Endothelial cell of umbilical vein (primary cell): ENCODE results near the gene CLDN16. TPM values are rescaled to one million over a fixed set of nuclear protein-coding genes. Genes with fewer than 3 reads are reported as not detected.

Experiments
- BruUV-seq: library from RNA; stranded (reverse); fragments of 400-500 nt; replicated peaks from 2 replicates; lab custom pipeline; 2021; lab: Mats Ljungman, UMichigan
- CTCF ChIA-PET: fragments of 300-600, 350-600 bp; sonication (Branson Sonifier 250); formaldehyde crosslinking; loops from one replicate; lab custom pipeline; 2021; ENCODE audit warnings: antibody characterized with exemption, inconsistent platforms; lab: Charles Lee
- POLR2A ChIA-PET: fragments of 300-600, 350-600 bp; sonication (Branson Sonifier 250); formaldehyde crosslinking; loops from one replicate; lab custom pipeline; 2021; ENCODE audit warnings: antibody characterized with exemption, inconsistent platforms; lab: Charles Lee
- DNase-seq: peaks from one replicate; pipeline ENCODE4 v3.0.0-alpha.2; 2011; ENCODE audit warnings: low read depth, low spot score
- FAIRE-seq: peaks from 2 replicates; lab custom pipeline; 2011; peaks lifted over from hg19 to GRCh38; lab: Jason Lieb, UNC
- H2AFZ ChIP-seq: 2 replicates; pipeline ENCODE4 v1.6.0; 2012; ENCODE audit warnings: low read depth, low read length, control low read depth, inconsistent platforms
- H3K27ac ChIP-seq: 2 replicates; pipeline ENCODE4 v1.5.1; 2011; ENCODE audit warnings: low read depth, mild to moderate bottlenecking, control low read depth, low read length, moderate library complexity; ENCODE audit not compliant: insufficient read depth
- H3K27me3 ChIP-seq, 2 experiments: 2 replicates each; pipeline versions ENCODE4 v1.6.0 to v1.6.1; 2011; ENCODE audit warnings: low read length in 2 of 2, mixed read lengths in 1 of 2; ENCODE audit not compliant: control insufficient read depth in 2 of 2, insufficient read depth in 2 of 2
- H3K36me3 ChIP-seq, 2 experiments: 2 replicates in 1 of 2; 3 replicates in 1 of 2; pipeline ENCODE4 v1.5.1; 2011; ENCODE audit warnings: low read length in 2 of 2, mild to moderate bottlenecking in 1 of 2, moderate library complexity in 1 of 2; ENCODE audit not compliant: control insufficient read depth in 2 of 2, insufficient read depth in 2 of 2; ENCODE audit errors: extremely low read depth in 1 of 2
- H3K4me1 ChIP-seq: 3 replicates; pipeline ENCODE4 v1.5.1; 2011; ENCODE audit warnings: mild to moderate bottlenecking, low read length; ENCODE audit not compliant: control insufficient read depth, insufficient read depth; ENCODE audit errors: extremely low read depth
- H3K4me2 ChIP-seq: 2 replicates; pipeline ENCODE4 v1.6.1; 2011; ENCODE audit warnings: low read length, control low read depth, mixed read lengths; ENCODE audit not compliant: insufficient read depth
- H3K4me3 ChIP-seq, 3 experiments: fragments of 200-600 bp in 1 of 3; sonication (generic), shearing (Covaris generic) in 1 of 3; replicated peaks in 1 of 3; 2 replicates each; pipeline ENCODE4 v1.5.1; 2011 to 2016; ENCODE audit warnings: control low read depth in 3 of 3, low read length in 3 of 3, mild to moderate bottlenecking in 2 of 3, inconsistent platforms in 1 of 3, low read depth in 1 of 3, moderate library complexity in 1 of 3; ENCODE audit not compliant: insufficient read depth in 1 of 3
- H3K79me2 ChIP-seq: 2 replicates; pipeline ENCODE4 v1.6.0; 2012; ENCODE audit warnings: low read length, inconsistent platforms; ENCODE audit not compliant: control insufficient read depth, insufficient read depth
- H3K9ac ChIP-seq: replicated peaks from 2 replicates; pipeline ENCODE3; 2011; ENCODE audit warnings: low read length, control low read depth; ENCODE audit not compliant: insufficient read depth; ENCODE audit errors: extremely low read depth
- H3K9me1 ChIP-seq: replicated peaks from 3 replicates; pipeline ENCODE4 v1.6.0; 2011; ENCODE audit warnings: mild to moderate bottlenecking, low read length; ENCODE audit not compliant: control insufficient read depth, insufficient read depth; ENCODE audit errors: extremely low read depth
- H3K9me3 ChIP-seq: replicated peaks from 2 replicates; pipeline ENCODE4 v1.5.1; 2012; ENCODE audit warnings: low read length, inconsistent platforms; ENCODE audit not compliant: control insufficient read depth, insufficient read depth
- H4K20me1 ChIP-seq: replicated peaks from 2 replicates; pipeline ENCODE3; 2011; ENCODE audit warnings: mild to moderate bottlenecking, low read length; ENCODE audit not compliant: control insufficient read depth, insufficient read depth; ENCODE audit errors: extremely low read depth
- FOS ChIP-seq: IDR thresholded peaks from 2 replicates; pipeline ENCODE4 v1.6.1; 2011; ENCODE audit warnings: mild to moderate bottlenecking, low read length, moderate library complexity, borderline replicate concordance; ENCODE audit not compliant: insufficient read depth
- GATA2 ChIP-seq: IDR thresholded peaks from 2 replicates; pipeline ENCODE4 v1.7.0; 2011; ENCODE audit warnings: low read depth, mild to moderate bottlenecking, moderate library complexity, mixed read lengths, low read length; ENCODE audit not compliant: insufficient read length, insufficient read depth
- JUN ChIP-seq: IDR thresholded peaks from 2 replicates; pipeline ENCODE4 v1.6.1; 2011; ENCODE audit warnings: borderline replicate concordance, low read depth; ENCODE audit not compliant: insufficient read length, insufficient read depth
- MYC ChIP-seq: IDR thresholded peaks from one replicate; pipeline ENCODE4 v1.6.1; 2011; ENCODE audit warnings: mild to moderate bottlenecking, low read depth, low read length
- dilution Hi-C: fragments of 300-500 bp; cut with MboI; formaldehyde crosslinking; loops from one replicate; pipeline ENCODE4 v1.15.0; 2019; ENCODE audit warnings: low sequenced_read_pairs; ENCODE audit not compliant: extremely low pct_ligation_motif_present
- intact Hi-C: fragments of 100-400 bp; cut with micrococcal nuclease; formaldehyde crosslinking; loops from one replicate; pipeline ENCODE4 v1.10.0; 2022
- polyA plus RNA-seq, 4 experiments: library from polyadenylated mRNA; depleted of rRNA in 3 of 4; stranded (reverse) in 3 of 4; unstranded in 1 of 4; fragments of >200 nt; gene quantifications; 2 replicates each; pipeline versions ENCODE4 v1.2.1 to v1.2.3, GENCODE V29; 2011 to 2012; ENCODE audit warnings: missing spikeins in 1 of 4
- total RNA-seq: library from RNA; stranded (reverse); gene quantifications from 2 replicates; pipeline ENCODE4 v1.2.3, GENCODE V29; 2021

The CLDN16 gene
- total and polyA plus RNA-seq, 2 donors (not counting 3 experiments of a cell fraction or from before 2014, with no cell fraction given): 0.01 TPM; not detected in 1

DNA sequence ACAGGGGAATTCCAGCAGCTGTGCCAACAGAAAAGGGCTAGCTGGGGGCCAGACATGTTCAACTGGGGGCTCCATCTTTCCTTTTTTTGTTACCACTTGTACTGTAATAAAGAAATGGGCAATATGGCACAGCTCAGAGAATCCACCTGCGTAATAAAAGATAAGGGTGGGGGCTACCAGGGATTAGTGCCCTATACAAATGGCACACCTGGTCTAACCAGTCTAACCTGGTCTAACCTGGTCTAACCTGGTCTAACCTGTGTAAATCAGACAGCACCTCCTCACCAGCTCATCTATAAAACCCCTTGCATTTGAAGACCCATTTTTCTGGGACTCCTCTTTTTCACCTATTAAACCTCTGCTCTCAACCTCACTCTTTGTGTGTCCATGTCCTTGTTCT, 26.2 kb upstream of the CLDN16 start:
- Histone ChIP-seq H3K9ac (no peak overlapping the region), H3K4me1 (no peaks in the 10 kb centered on the region), H3K27ac (no peak overlapping the region), H3K4me2 (no peak overlapping the region), H3K36me3 (no peaks in the 10 kb centered on the region), H2AFZ (no peak overlapping the region), H3K27me3 (peaks cover 0 to 1% of the 10 kb centered on the region in 2 experiments), H3K9me1 (no peaks in the 10 kb centered on the region), H3K4me3 (no peak overlapping the region), H3K79me2 (no peaks in the 10 kb centered on the region), H3K9me3 (no peaks in the 10 kb centered on the region), H4K20me1 (no peaks in the 10 kb centered on the region)
- ChIA-PET CTCF (interaction anchor here (0.8 to 2.0 kb wide), 6 partner anchors 9 to 62 kb away, joined by 3 to 6 read pairs (median 3); partner anchors contain the start of gene CLDN1), POLR2A (no interaction called here)
- dilution Hi-C loops: no loop called here
- intact Hi-C loops: no loop called here
- no TSS peak for BruUV-seq
- no peak for TF ChIP-seq FOS
- no peak for TF ChIP-seq JUN
- FAIRE-seq (no peak), DNase-seq (no peak)

DNA sequence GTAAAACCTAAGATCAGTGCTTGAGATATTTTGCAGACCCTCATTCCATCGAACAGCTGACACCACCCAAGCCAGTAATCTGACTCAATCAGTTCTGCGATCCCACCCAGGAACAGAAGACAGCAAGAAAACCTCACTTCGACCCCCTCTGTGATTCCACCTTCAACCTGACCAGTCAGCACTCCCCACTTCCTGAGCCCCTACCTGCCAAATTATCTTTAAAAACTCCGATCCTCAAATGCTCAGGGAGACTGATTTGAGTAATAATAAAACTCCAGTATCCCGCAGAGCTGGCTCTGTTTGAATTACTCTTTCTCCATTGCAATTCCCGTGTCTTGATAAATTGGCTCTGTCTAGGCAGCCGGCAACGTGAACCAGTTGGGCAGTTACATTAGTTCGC, 25.7 kb upstream of the CLDN16 start:
- no TSS peak for BruUV-seq
- Histone ChIP-seq H3K36me3 (no peaks in the 10 kb centered on the region), H3K27ac (no peak overlapping the region), H3K4me3 (no peak overlapping the region), H4K20me1 (no peaks in the 10 kb centered on the region), H3K9me3 (no peaks in the 10 kb centered on the region), H3K9ac (no peak overlapping the region), H3K79me2 (no peaks in the 10 kb centered on the region), H3K27me3 (peaks cover 0 to 1% of the 10 kb centered on the region in 2 experiments), H3K9me1 (no peaks in the 10 kb centered on the region), H3K4me2 (no peak overlapping the region), H3K4me1 (no peaks in the 10 kb centered on the region), H2AFZ (no peak overlapping the region)
- intact Hi-C loops (no loop called here), dilution Hi-C loops (no loop called here)
- DNase-seq (no peak), FAIRE-seq (no peak)
- no peak for TF ChIP-seq GATA2
- TF ChIP-seq MYC: no peak
- ChIA-PET CTCF (interaction anchor here (0.6 to 2.0 kb wide), 5 partner anchors 17 to 62 kb away, joined by 3 to 6 read pairs (median 3); partner anchors contain the start of gene CLDN1), POLR2A (no interaction called here)
